Trophoblast cell (in vitro differentiated cells and primary cell): ENCODE data around the gene OPCML.

ENCODE experiments used
- DNase-seq, 2 donors: peaks; one replicate each; pipeline ENCODE4 v3.0.0-alpha.2; 2016
- H2AFZ ChIP-seq: 2 replicates; pipeline ENCODE4 v1.6.1; 2013; ENCODE audit warnings: low read length, moderate library complexity, mild to moderate bottlenecking; ENCODE audit not compliant: insufficient read depth, poor library complexity
- H2AK5ac ChIP-seq: 2 replicates; pipeline ENCODE4 v1.6.1; 2013; ENCODE audit warnings: mild to moderate bottlenecking, low read length
- H2BK120ac ChIP-seq: 2 replicates; pipeline ENCODE4 v1.6.1; 2013; ENCODE audit warnings: low read length, mild to moderate bottlenecking, moderate library complexity; ENCODE audit not compliant: insufficient read depth, poor library complexity
- H2BK12ac ChIP-seq: 2 replicates; pipeline ENCODE4 v1.6.1; 2013; ENCODE audit warnings: mild to moderate bottlenecking, low read length, moderate library complexity
- H2BK5ac ChIP-seq: 2 replicates; pipeline ENCODE4 v1.6.1; 2013; ENCODE audit warnings: low read length, low read depth, moderate library complexity, mild to moderate bottlenecking; ENCODE audit not compliant: poor library complexity
- H3K14ac ChIP-seq: 2 replicates; pipeline ENCODE4 v1.6.1; 2013; ENCODE audit warnings: mild to moderate bottlenecking, low read length
- H3K18ac ChIP-seq: 2 replicates; pipeline ENCODE4 v1.6.1; 2013; ENCODE audit warnings: mild to moderate bottlenecking, low read length
- H3K23ac ChIP-seq: 2 replicates; pipeline ENCODE4 v1.6.1; 2013; ENCODE audit warnings: low read length
- H3K27ac ChIP-seq: 2 replicates; pipeline ENCODE4 v1.5.1; 2013; ENCODE audit warnings: low read depth, mild to moderate bottlenecking, inconsistent platforms, low read length, moderate library complexity
- H3K27me3 ChIP-seq: 2 replicates; pipeline ENCODE4 v1.6.1; 2013; ENCODE audit warnings: inconsistent platforms, mild to moderate bottlenecking, low read length, moderate library complexity; ENCODE audit not compliant: insufficient read depth
- H3K36me3 ChIP-seq, 2 experiments: 1 replicate in 1 of 2; 2 replicates in 1 of 2; pipeline ENCODE4 v1.6.1; 2013; ENCODE audit warnings: low read length in 2 of 2, mild to moderate bottlenecking in 2 of 2, moderate library complexity in 1 of 2; ENCODE audit not compliant: insufficient read depth in 2 of 2, control insufficient read depth in 1 of 2
- H3K4ac ChIP-seq: 2 replicates; pipeline ENCODE4 v1.6.1; 2013; ENCODE audit warnings: low read depth, mild to moderate bottlenecking, low read length, moderate library complexity
- H3K4me1 ChIP-seq, 2 experiments: 1 replicate in 1 of 2; 2 replicates in 1 of 2; pipeline ENCODE4 v1.6.1; 2013; ENCODE audit warnings: low read length in 2 of 2, mild to moderate bottlenecking in 2 of 2, moderate library complexity in 1 of 2; ENCODE audit not compliant: insufficient read depth in 2 of 2, control insufficient read depth in 1 of 2
- H3K4me2 ChIP-seq: 2 replicates; pipeline ENCODE4 v1.6.1; 2013; ENCODE audit warnings: inconsistent platforms, mild to moderate bottlenecking, low read length, moderate library complexity
- H3K4me3 ChIP-seq: 2 replicates; pipeline ENCODE4 v1.5.1; 2013; ENCODE audit warnings: mild to moderate bottlenecking, low read depth, low read length, inconsistent platforms
- H3K79me1 ChIP-seq: one replicate; pipeline ENCODE4 v1.6.1; 2013; ENCODE audit warnings: low read length
- H3K79me2 ChIP-seq: 2 replicates; pipeline ENCODE4 v1.6.1; 2013; ENCODE audit warnings: low read length, mild to moderate bottlenecking; ENCODE audit not compliant: control insufficient read depth, insufficient read depth, poor library complexity
- H3K9ac ChIP-seq: 2 replicates; pipeline ENCODE4 v1.6.1; 2013; ENCODE audit warnings: mild to moderate bottlenecking, low read length
- H3K9me3 ChIP-seq: 2 replicates; pipeline ENCODE4 v1.6.1; 2013; ENCODE audit warnings: low read depth, mild to moderate bottlenecking, control low read depth, inconsistent platforms, low read length; ENCODE audit not compliant: insufficient read depth
- H4K12ac ChIP-seq: 2 replicates; pipeline ENCODE4 v1.6.1; 2013; ENCODE audit warnings: low read depth, mild to moderate bottlenecking, low read length, moderate library complexity
- H4K8ac ChIP-seq: 2 replicates; pipeline ENCODE4 v1.6.1; 2013; ENCODE audit warnings: low read depth, mild to moderate bottlenecking, low read length, moderate library complexity
- H4K91ac ChIP-seq: one replicate; pipeline ENCODE4 v1.6.1; 2013; ENCODE audit warnings: low read depth, mild to moderate bottlenecking, low read length, moderate library complexity
- WGBS: extraction: QIAGEN DNeasy Blood & Tissue Kit; methylation state at CpG from one replicate; pipeline ENCODE4 v1.1.7; 2013; ENCODE audit warnings: missing lambda C conversion rate; ENCODE audit not compliant: insufficient read length, insufficient coverage; ENCODE audit errors: extremely low coverage; 5-methylcytosine and 5-hydroxymethylcytosine counted together

Gene OPCML

GRCh38 chr11:132490978-132491377, 1041.3 kb downstream of the OPCML start:
- no peak overlapping the region for H2BK12ac ChIP-seq

DNA sequence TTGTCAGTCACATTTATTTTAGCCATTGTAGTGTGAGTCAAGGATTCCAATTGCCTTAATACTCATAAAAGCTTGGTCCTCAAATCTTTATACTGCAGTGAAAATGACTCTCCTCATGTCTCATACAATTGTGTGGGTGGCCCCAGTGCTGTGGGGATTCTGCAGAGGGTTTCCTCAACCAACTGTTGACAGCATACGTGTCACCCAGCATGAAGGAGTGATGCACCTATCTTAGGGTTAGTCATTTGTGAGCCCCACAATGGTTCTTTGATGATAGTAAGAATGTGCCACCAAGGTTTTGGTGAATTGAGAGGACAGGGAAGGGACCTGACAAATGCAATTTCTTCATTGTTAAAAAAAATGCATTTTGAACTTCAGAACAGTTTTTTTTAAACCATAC, 1046.2 kb downstream of the OPCML start:
- Histone ChIP-seq H4K12ac (no peak overlapping the region), H3K4me2 (no peak overlapping the region), H3K23ac (no peak overlapping the region), H3K9me3 (no peaks in the 10 kb centered on the region), H3K4me1 (no peaks in the 10 kb centered on the region), H3K79me1 (no peaks in the 10 kb centered on the region), H3K36me3 (no peaks in the 10 kb centered on the region), H3K14ac (no peak overlapping the region), H3K4ac (no peak overlapping the region), H2BK12ac (no peak overlapping the region), H2AFZ (no peak overlapping the region), H3K9ac (no peak overlapping the region), H2BK120ac (no peak overlapping the region), H4K8ac (no peak overlapping the region), H4K91ac (no peak overlapping the region), H3K18ac (no peak overlapping the region), H2AK5ac (no peak overlapping the region), H3K79me2 (no peaks in the 10 kb centered on the region), H2BK5ac (no peak overlapping the region), H3K27ac (no peak overlapping the region), H3K4me3 (no peak overlapping the region), H3K27me3 (no peaks in the 10 kb centered on the region)
- DNase-seq = no peak
- no CpG with 5 or more reads among the region's 1 CpG for WGBS

More at GRCh38 chr11:132490978-132491377, 1041.3 kb downstream of the OPCML start:
- Histone ChIP-seq H3K23ac (no peak overlapping the region), H2BK120ac (no peak overlapping the region), H3K79me1 (no peaks in the 10 kb centered on the region), H2AK5ac (no peak overlapping the region), H3K4ac (no peak overlapping the region), H4K8ac (no peak overlapping the region), H2AFZ (no peak overlapping the region), H3K14ac (no peak overlapping the region), H3K36me3 (no peaks in the 10 kb centered on the region), H3K18ac (no peak overlapping the region), H3K4me1 (no peaks in the 10 kb centered on the region), H3K4me3 (no peak overlapping the region), H3K9ac (no peak overlapping the region), H3K9me3 (no peaks in the 10 kb centered on the region), H4K12ac (no peak overlapping the region), H3K27ac (no peak overlapping the region), H3K79me2 (no peaks in the 10 kb centered on the region), H3K4me2 (no peak overlapping the region), H4K91ac (no peak overlapping the region), H2BK5ac (no peak overlapping the region), H3K27me3 (no peaks in the 10 kb centered on the region)
- no CpG with 5 or more reads among the region's 5 CpGs for WGBS
- DNase-seq = no peak

GRCh38 chr11:132475026-132475425, 1057.3 kb downstream of the OPCML start:
- Histone ChIP-seq H3K18ac (no peak overlapping the region), H4K12ac (no peak overlapping the region), H2BK5ac (no peak overlapping the region), H2BK12ac (no peak overlapping the region), H3K4ac (no peak overlapping the region), H2AK5ac (no peak overlapping the region), H3K4me2 (no peak overlapping the region), H3K27me3 (no peaks in the 10 kb centered on the region), H3K9ac (no peak overlapping the region), H3K14ac (no peak overlapping the region), H3K36me3 (no peaks in the 10 kb centered on the region), H2BK120ac (no peak overlapping the region), H3K23ac (no peak overlapping the region), H3K27ac (no peak overlapping the region), H3K79me2 (no peaks in the 10 kb centered on the region), H3K9me3 (no peaks in the 10 kb centered on the region), H4K8ac (no peak overlapping the region), H3K79me1 (no peaks in the 10 kb centered on the region), H2AFZ (no peak overlapping the region), H3K4me3 (no peak overlapping the region), H4K91ac (no peak overlapping the region), H3K4me1 (no peaks in the 10 kb centered on the region)
- no CpG with 5 or more reads among the region's 2 CpGs for WGBS
- no peak for DNase-seq

DNA sequence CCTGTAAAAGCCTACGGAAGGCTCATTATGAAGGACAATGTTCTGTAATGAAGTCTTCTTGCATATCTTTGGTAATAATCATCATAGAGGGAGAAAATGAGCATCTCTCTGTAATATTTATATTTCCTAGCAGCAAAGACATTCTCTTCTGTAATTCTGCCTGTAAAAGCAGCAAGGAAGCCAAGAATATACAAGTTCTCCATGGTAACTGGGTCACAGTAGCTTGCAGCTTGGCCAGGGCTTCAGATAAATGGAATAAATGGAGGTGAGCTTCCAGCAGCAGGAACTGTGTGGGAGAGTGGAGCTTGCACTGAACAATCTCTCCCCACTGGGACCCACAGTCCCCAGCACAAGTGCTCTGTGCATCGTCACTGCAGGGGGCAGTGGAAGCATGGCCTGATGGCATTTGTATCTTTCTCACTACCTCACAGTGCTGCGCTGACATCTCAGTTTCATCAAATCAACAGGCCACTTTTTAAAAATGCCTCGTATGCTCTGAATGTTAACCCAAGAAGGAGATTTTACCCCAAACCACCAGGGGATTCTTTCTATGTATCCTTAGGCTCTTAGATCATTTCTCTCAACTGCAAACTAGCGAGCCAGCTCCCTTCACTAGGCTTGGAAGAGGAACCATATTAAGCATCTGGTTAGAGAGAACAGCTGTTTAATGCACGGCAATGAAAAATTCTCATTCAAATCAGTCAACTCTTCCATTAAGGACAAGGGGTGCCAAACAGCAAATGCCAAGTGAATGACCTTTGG, 1059.7 kb downstream of the OPCML start:
- Histone ChIP-seq H3K79me1 (no peaks in the 10 kb centered on the region), H2AK5ac (no peak overlapping the region), H3K18ac (no peak overlapping the region), H3K4me1 (no peaks in the 10 kb centered on the region), H4K8ac (no peak overlapping the region), H3K79me2 (no peaks in the 10 kb centered on the region), H4K12ac (no peak overlapping the region), H3K9me3 (no peaks in the 10 kb centered on the region), H3K4me2 (no peak overlapping the region), H3K27ac (no peak overlapping the region), H2AFZ (no peak overlapping the region), H3K27me3 (no peaks in the 10 kb centered on the region), H2BK12ac (no peak overlapping the region), H3K36me3 (no peaks in the 10 kb centered on the region), H3K23ac (no peak overlapping the region), H3K4ac (no peak overlapping the region), H3K14ac (no peak overlapping the region), H3K9ac (no peak overlapping the region), H4K91ac (no peak overlapping the region), H3K4me3 (no peak overlapping the region), H2BK5ac (no peak overlapping the region), H2BK120ac (no peak overlapping the region)
- no peak for DNase-seq
- WGBS = no CpG with 5 or more reads among the region's 6 CpGs
